KMS-11 (cell line): ENCODE results near the gene DAB2IP.

ENCODE experiments used
- H2AFZ ChIP-seq: fragments of 200-600 bp; sonication (generic); 2 replicates; pipeline ENCODE4 v1.6.1; 2016; ENCODE audit warnings: antibody characterized with exemption, mixed run types, low read depth
- H3K27ac ChIP-seq: fragments of 200-600 bp; sonication (generic); 2 replicates; pipeline ENCODE4 v1.6.1; 2016; ENCODE audit warnings: mild to moderate bottlenecking, mixed run types
- H3K27me3 ChIP-seq: fragments of 200-600 bp; sonication (generic); 2 replicates; pipeline ENCODE4 v1.6.1; 2017; ENCODE audit warnings: mild to moderate bottlenecking, low read depth, mixed run types, moderate library complexity; ENCODE audit not compliant: insufficient read depth
- H3K36me3 ChIP-seq: fragments of 200-600 bp; sonication (generic); 2 replicates; pipeline ENCODE4 v1.6.1; 2017; ENCODE audit warnings: mild to moderate bottlenecking, mixed run types; ENCODE audit not compliant: insufficient read depth
- H3K4me1 ChIP-seq: fragments of 200-600 bp; sonication (generic); 2 replicates; pipeline ENCODE4 v1.6.1; 2016; ENCODE audit warnings: mild to moderate bottlenecking, low read depth, mixed run types; ENCODE audit not compliant: poor library complexity, severe bottlenecking
- H3K4me2 ChIP-seq: fragments of 200-600 bp; sonication (generic); 2 replicates; pipeline ENCODE4 v1.7.0; 2016; ENCODE audit warnings: mild to moderate bottlenecking, mixed run types
- H3K4me3 ChIP-seq: fragments of 200-600 bp; sonication (generic); IDR thresholded peaks from 2 replicates; pipeline ENCODE4 v1.6.1; 2017; ENCODE audit warnings: low read depth, low read length, mixed read lengths; ENCODE audit not compliant: insufficient read depth
- H3K79me2 ChIP-seq: fragments of 200-600 bp; sonication (generic); 2 replicates; pipeline ENCODE4 v1.6.1; 2016; ENCODE audit warnings: low read depth, mixed run types; ENCODE audit not compliant: insufficient read depth
- H3K9ac ChIP-seq: fragments of 200-600 bp; sonication (generic); 2 replicates; pipeline ENCODE4 v1.6.1; 2016; ENCODE audit warnings: mild to moderate bottlenecking, mixed run types
- H4K20me1 ChIP-seq: fragments of 200-600 bp; sonication (generic); 2 replicates; pipeline ENCODE4 v1.6.1; 2016; ENCODE audit warnings: mild to moderate bottlenecking, mixed run types; ENCODE audit not compliant: insufficient read depth
- TF ChIP-seq, protein P1 (sequence below): fragments of 200-600 bp; sonication (generic); conservative IDR thresholded peaks from 2 replicates; pipeline ENCODE4 v1.6.1; 2017; ENCODE audit warnings: low read depth, mild to moderate bottlenecking, antibody characterized with exemption, low read length, moderate library complexity, mixed read lengths

Gene DAB2IP

DNA sequence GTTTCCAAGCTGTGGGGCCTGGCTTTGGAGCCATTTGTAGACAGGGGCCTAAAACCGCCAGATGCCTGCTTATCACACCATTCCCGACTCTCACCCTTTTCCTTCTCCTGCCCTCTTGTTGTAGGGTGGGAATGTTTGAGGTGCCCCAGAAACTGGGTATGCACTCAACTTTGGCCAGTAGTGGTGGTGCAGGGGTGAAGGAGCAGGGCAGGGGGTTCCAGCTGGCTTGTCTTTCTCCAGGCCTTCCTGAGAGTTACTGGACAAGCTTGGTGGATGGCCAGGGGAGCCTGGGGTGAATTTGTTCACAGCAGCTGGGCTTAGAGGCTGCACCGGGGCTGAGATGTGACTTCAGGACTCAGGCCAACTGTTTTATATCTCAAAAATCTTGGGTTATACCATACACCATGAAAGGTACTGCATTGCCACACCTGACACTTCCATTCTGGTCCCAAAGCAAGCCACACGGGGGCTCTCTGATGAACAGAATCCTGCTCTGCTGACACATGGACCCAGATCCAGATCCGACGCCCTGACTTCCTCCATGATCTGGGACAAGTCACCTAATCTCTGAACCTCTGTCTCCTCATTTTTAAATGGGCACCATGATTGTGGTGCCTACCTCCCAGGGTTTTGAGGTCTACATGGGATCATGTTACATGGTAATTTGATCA is 62.1 kb downstream of the DAB2IP start:
- H3K4me2 ChIP-seq = peak overlapping the region; percentile 17
- no peaks in the 10 kb centered on the region; the same call in 1 of the 2 replicates for H3K79me2 ChIP-seq
- H4K20me1 ChIP-seq = no peaks in the 10 kb centered on the region
- peaks cover 42% of the 10 kb centered on the region for H3K4me1 ChIP-seq
- H3K27ac ChIP-seq = peak overlapping the region; percentile 21; the same call in 1 of the 2 replicates
- no peak overlapping the region for H2AFZ ChIP-seq
- TF ChIP-seq, protein P1, sequence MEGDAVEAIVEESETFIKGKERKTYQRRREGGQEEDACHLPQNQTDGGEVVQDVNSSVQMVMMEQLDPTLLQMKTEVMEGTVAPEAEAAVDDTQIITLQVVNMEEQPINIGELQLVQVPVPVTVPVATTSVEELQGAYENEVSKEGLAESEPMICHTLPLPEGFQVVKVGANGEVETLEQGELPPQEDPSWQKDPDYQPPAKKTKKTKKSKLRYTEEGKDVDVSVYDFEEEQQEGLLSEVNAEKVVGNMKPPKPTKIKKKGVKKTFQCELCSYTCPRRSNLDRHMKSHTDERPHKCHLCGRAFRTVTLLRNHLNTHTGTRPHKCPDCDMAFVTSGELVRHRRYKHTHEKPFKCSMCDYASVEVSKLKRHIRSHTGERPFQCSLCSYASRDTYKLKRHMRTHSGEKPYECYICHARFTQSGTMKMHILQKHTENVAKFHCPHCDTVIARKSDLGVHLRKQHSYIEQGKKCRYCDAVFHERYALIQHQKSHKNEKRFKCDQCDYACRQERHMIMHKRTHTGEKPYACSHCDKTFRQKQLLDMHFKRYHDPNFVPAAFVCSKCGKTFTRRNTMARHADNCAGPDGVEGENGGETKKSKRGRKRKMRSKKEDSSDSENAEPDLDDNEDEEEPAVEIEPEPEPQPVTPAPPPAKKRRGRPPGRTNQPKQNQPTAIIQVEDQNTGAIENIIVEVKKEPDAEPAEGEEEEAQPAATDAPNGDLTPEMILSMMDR = no peak
- H3K9ac ChIP-seq = no peak overlapping the region
- H3K36me3 ChIP-seq = no peaks in the 10 kb centered on the region
- no peak overlapping the region for H3K4me3 ChIP-seq
- H3K27me3 ChIP-seq = no peaks in the 10 kb centered on the region

DNA sequence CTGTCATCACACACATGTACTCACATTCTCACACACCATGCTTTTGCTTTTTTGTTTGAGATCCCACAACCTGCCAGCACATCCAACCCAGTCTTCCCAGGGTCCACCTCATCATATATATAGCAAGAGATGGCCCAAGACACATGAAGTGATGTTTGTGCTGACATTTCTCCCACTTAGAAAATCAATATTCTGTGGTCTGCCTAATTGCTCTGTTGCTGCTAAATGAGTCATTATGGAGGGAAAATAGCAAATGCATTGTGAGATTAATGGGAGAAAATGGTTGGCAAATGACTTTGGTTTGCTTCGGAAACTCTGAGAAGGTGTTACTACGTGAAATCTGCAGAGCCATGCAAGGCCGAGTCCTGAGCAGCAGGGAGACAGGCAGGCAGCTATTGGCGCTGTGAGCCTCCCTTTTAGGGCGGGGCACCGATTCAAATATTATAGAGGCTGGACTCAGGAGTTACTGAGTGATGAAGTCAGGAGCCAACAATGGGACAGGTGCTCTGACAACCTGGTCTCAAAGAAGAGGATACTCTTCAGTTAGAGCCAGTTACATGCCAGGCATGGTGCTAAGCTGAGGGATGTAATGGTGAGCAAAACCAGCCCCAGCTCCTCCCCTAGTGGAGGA is 62.8 kb downstream of the DAB2IP start:
- Histone ChIP-seq H3K4me2 (peak overlapping the region; percentile 17), H3K9ac (no peak overlapping the region), H3K36me3 (no peaks in the 10 kb centered on the region), H3K27ac (peak overlapping the region; percentile 21; the same call in 1 of the 2 replicates), H2AFZ (no peak overlapping the region), H4K20me1 (no peaks in the 10 kb centered on the region), H3K4me1 (peaks cover 35% of the 10 kb centered on the region), H3K27me3 (no peaks in the 10 kb centered on the region), H3K79me2 (no peaks in the 10 kb centered on the region; the same call in 1 of the 2 replicates), H3K4me3 (no peak overlapping the region)
- TF ChIP-seq, protein P1 = no peak

DNA sequence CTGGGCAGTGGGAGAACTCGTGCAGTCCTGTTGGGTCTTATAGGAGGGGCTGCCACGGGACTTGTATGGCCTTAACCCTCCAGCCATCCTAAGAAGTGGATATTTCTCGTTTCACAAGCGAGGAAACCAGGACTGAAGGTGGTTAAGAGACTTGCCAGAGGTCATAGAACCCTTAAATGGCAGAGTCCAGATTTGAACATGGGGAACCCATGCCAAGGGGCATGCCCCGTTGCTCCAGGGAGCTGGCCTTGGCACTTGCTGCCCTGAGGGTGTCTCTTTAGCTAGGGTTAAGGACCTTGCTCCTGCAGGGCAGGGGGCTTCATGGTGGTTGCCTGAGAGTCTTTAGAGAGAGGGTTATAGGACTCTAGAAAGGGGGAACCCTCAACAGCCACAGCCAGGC is 63.4 kb downstream of the DAB2IP start:
- Histone ChIP-seq H3K4me3 (no peak overlapping the region), H3K4me2 (peak overlapping the region; percentile 17), H3K36me3 (no peaks in the 10 kb centered on the region), H3K4me1 (peaks cover 31% of the 10 kb centered on the region), H3K27me3 (no peaks in the 10 kb centered on the region), H2AFZ (no peak overlapping the region), H4K20me1 (no peaks in the 10 kb centered on the region), H3K27ac (peak overlapping the region; percentile 21; the same call in 1 of the 2 replicates), H3K79me2 (no peaks in the 10 kb centered on the region; the same call in 1 of the 2 replicates), H3K9ac (no peak overlapping the region)
- TF ChIP-seq, protein P1 = no peak

DNA sequence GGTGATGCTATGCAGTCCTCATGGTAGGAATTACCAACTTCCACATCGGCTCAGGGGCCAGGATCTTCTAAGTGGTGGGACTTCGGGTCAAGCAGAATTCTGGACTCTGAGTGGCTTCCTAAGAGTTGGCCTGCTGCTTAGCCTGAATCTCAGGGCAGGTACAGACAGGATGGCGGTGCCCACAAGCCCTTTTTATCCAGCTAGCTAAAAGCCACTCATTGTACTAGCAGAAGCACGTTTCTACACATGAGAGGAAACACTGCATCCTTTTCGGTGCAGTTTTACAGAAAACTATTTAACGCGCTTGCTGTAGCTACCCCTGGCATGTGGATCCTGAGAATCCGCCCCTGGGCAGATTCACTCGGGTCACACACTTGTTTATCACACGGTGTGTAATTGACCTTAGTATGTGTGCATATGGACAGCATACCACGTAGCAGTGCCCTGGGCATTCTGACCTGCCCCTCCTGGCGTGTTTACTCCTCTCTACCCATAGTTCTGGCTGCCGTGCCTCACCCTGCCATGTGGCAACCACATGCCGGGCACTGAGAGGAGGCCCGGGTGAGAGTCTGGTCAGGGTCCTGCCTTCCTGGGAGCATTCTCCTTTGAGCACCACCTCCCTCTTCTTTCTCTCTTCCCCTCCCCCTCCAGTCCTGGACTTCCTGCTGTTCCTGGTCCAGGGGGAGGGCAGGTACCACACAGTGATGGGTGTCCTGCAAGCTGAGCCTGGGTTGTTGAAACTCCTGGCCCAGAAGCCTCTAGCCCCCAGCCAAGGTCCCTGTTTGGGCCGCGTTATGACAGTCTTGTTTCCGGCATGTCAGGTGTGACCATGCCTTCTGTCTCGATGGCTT is 65.9 kb downstream of the DAB2IP start:
- H3K4me3 ChIP-seq = no peak overlapping the region
- H3K9ac ChIP-seq = no peak overlapping the region
- H4K20me1 ChIP-seq = no peaks in the 10 kb centered on the region
- peaks cover 27% of the 10 kb centered on the region for H3K4me1 ChIP-seq
- TF ChIP-seq, protein P1 = no peak
- no peaks in the 10 kb centered on the region for H3K36me3 ChIP-seq
- H3K27me3 ChIP-seq = no peaks in the 10 kb centered on the region
- H3K4me2 ChIP-seq = no peak overlapping the region
- H3K79me2 ChIP-seq = no peaks in the 10 kb centered on the region; the same call in 1 of the 2 replicates
- no peak overlapping the region for H2AFZ ChIP-seq
- H3K27ac ChIP-seq = no peak overlapping the region
